ENCODE measurements around the gene F12. TPM values are rescaled to one million over a fixed set of nuclear protein-coding genes. Genes with fewer than 3 reads are reported as not detected.

F12 gene
- total RNA-seq, 1 experiment from 2014 or later: 13.4 TPM

DNA sequence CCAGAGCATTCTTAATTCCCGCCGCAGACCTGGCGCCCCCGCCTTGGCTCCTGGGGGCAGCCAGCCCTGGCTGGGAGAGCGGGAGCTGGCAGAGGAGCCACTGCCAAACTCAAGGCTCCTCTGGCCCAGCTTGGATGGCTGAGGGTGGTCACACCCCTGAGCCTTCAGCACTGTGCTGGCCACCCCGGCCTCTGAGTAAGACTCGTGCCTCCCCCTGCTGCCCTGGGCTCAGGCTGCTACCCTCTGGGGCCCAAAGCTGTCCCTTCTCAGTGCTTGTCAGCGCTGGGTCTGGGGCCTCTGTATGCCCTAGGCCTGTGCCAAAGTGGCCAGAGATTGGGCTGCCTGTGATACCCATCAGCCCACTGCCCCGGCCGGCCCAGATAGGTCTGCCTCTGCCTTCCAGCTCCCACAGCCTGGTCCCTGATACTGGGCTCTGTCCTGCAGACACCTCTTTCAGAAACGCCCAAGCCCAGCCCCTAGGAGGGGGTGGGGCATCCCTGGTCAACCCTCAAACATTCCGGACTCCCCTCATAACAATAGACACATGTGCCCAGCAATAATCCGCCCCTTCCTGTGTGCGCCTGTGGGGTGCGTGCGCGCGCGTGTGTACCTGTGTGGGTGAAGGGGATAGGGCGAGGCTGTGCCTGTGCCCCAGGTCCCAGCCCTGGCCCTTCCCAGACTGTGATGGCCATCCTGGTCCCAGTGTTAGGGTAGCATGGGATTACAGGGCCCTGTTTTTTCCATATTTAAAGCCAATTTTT is 32.9 kb upstream of the F12 start:
- ATAC-seq (no peak), DNase-seq (ENCODE audit: low read depth, low spot score) (no peak)
- intact Hi-C loops (cut with micrococcal nuclease; ENCODE audit: unreplicated experiment) (no loop called here), in situ Hi-C loops (cut with HindIII; ENCODE audit: low pct_unique_long_range_greater_than_20kb, low sequenced_read_pairs) (no loop called here)
- Histone ChIP-seq H3K27ac (ENCODE audit: low read length) (no peak overlapping the region), H3K4me1 (ENCODE audit: control insufficient read depth, insufficient read depth, low read length) (peaks cover 23% of the 10 kb centered on the region), H3K36me3 (ENCODE audit: control insufficient read depth, insufficient read depth, low read length) (no peaks in the 10 kb centered on the region; the same call in 1 of the 2 replicates), H3K9me3 (ENCODE audit: control insufficient read depth, insufficient read depth, low read depth, low read length) (no peaks in the 10 kb centered on the region), H3K27me3 (ENCODE audit: control insufficient read depth, insufficient read depth, low read length) (no peaks in the 10 kb centered on the region), H3K4me3 (ENCODE audit: low read depth in 2 of 2, low read length in 2 of 2) (no peak overlapping the region)
- ChIA-PET POLR2A (no interaction called here), CTCF (interaction anchor here (0.6 kb wide), 1 partner anchor 215 kb away, joined by 6 read pairs; no protein-coding TSS in a partner anchor)
- BruUV-seq (replicated peaks): no TSS peak
- TF ChIP-seq TCF7L2 (IDR thresholded peaks at IDR 0.05; ENCODE audit: low read depth, low read length): no peak
- TF ChIP-seq, protein P1, sequence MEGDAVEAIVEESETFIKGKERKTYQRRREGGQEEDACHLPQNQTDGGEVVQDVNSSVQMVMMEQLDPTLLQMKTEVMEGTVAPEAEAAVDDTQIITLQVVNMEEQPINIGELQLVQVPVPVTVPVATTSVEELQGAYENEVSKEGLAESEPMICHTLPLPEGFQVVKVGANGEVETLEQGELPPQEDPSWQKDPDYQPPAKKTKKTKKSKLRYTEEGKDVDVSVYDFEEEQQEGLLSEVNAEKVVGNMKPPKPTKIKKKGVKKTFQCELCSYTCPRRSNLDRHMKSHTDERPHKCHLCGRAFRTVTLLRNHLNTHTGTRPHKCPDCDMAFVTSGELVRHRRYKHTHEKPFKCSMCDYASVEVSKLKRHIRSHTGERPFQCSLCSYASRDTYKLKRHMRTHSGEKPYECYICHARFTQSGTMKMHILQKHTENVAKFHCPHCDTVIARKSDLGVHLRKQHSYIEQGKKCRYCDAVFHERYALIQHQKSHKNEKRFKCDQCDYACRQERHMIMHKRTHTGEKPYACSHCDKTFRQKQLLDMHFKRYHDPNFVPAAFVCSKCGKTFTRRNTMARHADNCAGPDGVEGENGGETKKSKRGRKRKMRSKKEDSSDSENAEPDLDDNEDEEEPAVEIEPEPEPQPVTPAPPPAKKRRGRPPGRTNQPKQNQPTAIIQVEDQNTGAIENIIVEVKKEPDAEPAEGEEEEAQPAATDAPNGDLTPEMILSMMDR (IDR thresholded peaks at IDR 0.05): no peak
- TF ChIP-seq REST (IDR thresholded peaks at IDR 0.05; ENCODE audit: insufficient read depth in 1 of 2, low read depth in 2 of 2, low read length in 1 of 2): no peak
- TF ChIP-seq SIN3A (IDR thresholded peaks at IDR 0.05; ENCODE audit: borderline replicate concordance, insufficient read depth, low read depth, low read length): no peak
- TF ChIP-seq POLR2AphosphoS5 (IDR thresholded peaks at IDR 0.05; ENCODE audit: low read depth, low read length): no peak

DNA sequence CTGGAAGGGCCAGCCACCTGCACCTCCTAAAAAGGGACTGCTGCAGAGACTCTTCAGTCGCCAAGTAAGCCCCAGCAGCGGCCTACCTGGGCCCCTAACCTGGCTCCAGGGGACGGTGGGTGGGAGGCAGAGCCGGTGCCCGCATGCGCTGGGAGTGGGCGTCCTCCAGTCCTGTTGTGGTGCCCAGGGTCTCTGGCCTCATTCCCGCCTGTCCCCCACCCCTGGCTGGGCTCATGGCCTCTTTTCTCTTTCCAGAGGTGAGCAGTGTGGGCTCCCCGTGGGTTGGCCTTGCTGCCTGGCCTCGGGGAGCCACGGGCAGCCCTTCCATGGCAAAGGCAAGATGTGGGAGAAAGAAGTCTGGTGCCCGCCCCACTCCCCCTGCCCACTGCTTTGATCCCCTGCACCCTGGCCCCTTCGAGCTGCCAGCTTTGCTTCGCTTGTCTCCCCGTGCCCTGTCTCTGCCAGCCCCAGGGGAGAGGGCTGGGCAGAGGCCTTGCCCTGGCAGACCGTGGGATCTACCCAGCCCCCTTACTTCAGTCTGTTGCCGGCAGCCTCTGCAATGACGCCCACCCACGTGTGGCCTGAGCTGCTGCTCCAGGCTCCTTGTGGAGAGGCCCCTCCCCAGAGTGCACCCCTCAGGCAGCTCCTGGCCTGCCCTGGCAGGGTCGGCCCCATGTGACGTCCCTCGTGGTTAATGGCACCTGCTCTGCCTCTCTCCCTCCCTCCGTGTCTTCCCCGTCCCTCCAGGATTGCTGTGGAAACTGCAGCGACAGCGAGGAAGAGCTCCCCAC is 31.8 kb upstream of the F12 start:
- Histone ChIP-seq H3K27me3 (ENCODE audit: control insufficient read depth, insufficient read depth, low read length) (no peaks in the 10 kb centered on the region), H3K4me3 (ENCODE audit: low read depth in 2 of 2, low read length in 2 of 2) (no peak overlapping the region), H3K36me3 (ENCODE audit: control insufficient read depth, insufficient read depth, low read length) (no peaks in the 10 kb centered on the region), H3K27ac (ENCODE audit: low read length) (no peak overlapping the region), H3K4me1 (ENCODE audit: control insufficient read depth, insufficient read depth, low read length) (peaks cover 23% of the 10 kb centered on the region), H3K9me3 (ENCODE audit: control insufficient read depth, insufficient read depth, low read depth, low read length) (no peaks in the 10 kb centered on the region)
- TF ChIP-seq TCF7L2 (IDR thresholded peaks at IDR 0.05; ENCODE audit: low read depth, low read length) (no peak), SIN3A (IDR thresholded peaks at IDR 0.05; ENCODE audit: borderline replicate concordance, insufficient read depth, low read depth, low read length) (no peak), REST (IDR thresholded peaks at IDR 0.05; ENCODE audit: insufficient read depth in 1 of 2, low read depth in 2 of 2, low read length in 1 of 2) (no peak), POLR2AphosphoS5 (IDR thresholded peaks at IDR 0.05; ENCODE audit: low read depth, low read length) (no peak)
- TF ChIP-seq, protein P1 (IDR thresholded peaks at IDR 0.05): no peak
- POLR2A ChIA-PET: no interaction called here
- DNase-seq (ENCODE audit: low read depth, low spot score): no peak
- CTCF ChIA-PET: no interaction called here
- intact Hi-C loops (cut with micrococcal nuclease; ENCODE audit: unreplicated experiment): no loop called here
- no peak for ATAC-seq
- no TSS peak for BruUV-seq (replicated peaks)
- in situ Hi-C loops (cut with HindIII; ENCODE audit: low pct_unique_long_range_greater_than_20kb, low sequenced_read_pairs): no loop called here

All from Panc1 (cell line).